ENCODE data around the gene NXN.
A peak's percentile ranks its signal among the peaks of the same experiment; 100 is the strongest.
"Not testable (repeated sequence)": the region's sequence is repeated elsewhere in the genome, so short reads cannot be mapped to it uniquely, and the experiment has no call there.

The NXN gene

DNA sequence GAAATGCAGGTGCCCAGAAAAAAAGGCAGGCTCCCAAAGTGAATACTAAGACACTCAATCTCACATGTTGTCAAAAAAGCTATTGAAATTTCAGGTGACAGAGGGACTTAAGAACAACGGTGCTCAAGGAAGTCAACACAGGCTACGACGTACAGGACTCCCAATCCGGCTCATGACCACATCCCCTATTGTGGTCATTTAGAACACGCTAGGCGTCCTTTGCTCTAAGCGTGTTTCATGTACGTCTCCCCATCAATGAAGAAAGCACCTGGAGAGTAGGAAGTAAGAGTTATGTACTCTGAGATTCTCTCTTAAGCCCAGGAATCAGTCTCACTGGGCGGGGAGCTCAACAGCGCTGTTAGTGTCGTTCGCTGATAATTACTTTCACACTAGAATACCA lies 103.3 kb downstream of the NXN start:
- no peak for DNase-seq (ENCODE audit: low read depth)
- H3K4me3 ChIP-seq (ENCODE audit: low read depth, low read length), result no peak overlapping the region

DNA sequence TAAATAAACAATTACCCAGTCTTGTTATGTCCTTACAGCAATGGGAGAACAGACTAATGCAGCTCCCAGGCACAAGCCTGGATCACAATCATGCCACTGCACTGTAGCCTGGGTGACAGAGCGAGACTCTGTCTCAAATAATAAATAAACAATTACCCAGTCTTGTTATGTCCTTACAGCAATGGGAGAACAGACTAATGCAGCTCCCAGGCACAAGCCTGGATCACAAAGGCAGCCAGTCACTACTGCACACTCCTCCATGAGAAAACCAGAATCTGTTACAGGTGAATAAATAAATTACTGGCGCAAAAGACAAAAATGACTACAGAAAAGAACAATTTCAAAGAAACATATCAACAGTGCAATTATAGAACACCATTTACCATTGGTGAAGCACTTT lies 105.0 kb downstream of the NXN start:
- H3K4me3 ChIP-seq (ENCODE audit: low read depth, low read length); DNase-seq (ENCODE audit: low read depth): not testable (repeated sequence)

DNA sequence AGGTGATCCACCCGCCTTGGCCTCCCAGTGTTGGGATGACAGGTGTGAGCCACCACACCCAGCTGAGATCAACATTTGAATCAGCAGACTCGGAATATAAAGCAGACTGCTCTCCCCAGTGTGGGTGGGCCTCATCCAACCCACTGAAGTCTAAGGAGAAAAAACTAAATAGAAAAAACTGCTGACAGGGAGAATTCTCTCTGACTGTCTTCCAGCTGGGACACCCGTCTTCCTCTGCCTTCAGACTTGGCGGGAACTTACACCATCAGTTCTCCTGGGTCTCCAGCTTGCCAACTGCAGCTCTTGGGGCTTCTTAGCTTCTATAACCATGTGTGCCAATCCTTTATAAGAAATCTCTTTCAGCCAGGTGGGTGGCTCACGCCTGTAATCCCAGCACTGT lies 106.7 kb downstream of the NXN start:
- no peak overlapping the region for H3K4me3 ChIP-seq (ENCODE audit: low read depth, low read length)
- no peak for DNase-seq (ENCODE audit: low read depth)

DNA sequence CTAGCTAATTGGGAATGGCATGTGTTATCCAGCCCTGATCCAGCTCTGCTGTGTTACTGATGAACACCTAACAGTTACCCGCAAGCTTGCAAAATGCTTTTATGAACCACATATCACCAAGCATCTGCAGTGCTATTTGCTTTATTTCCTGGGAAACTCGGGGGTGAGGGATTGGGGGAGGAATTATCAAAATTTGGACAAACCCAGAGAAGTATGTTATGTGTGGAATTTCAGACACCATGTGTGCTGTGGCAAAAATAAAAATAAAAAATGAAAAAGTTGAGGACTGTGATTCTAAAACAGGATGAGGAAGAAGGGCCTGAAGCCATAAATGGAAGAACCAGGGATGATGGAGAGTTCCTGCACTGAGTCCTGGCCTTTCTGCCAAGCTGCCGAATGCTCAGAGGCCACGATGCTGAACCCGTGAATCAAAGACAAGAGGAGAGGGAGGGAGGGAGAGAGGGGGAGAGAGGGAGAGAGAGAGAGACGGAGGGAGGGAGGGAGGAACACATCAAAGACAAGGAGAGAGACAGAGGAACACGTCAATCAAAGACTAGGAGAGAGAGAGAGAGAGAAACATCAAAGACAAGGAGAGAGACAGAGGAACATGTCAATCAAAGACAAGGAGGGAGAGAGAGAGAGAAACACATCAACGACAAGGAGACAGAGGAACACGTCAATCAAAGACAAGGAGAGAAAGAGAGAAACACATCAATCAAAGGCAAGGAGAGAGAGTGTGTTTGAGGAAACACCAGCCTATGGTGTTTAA lies 107.6 kb downstream of the NXN start:
- DNase-seq (ENCODE audit: low read depth), result no peak
- no peak overlapping the region for H3K4me3 ChIP-seq (ENCODE audit: low read depth, low read length)

DNA sequence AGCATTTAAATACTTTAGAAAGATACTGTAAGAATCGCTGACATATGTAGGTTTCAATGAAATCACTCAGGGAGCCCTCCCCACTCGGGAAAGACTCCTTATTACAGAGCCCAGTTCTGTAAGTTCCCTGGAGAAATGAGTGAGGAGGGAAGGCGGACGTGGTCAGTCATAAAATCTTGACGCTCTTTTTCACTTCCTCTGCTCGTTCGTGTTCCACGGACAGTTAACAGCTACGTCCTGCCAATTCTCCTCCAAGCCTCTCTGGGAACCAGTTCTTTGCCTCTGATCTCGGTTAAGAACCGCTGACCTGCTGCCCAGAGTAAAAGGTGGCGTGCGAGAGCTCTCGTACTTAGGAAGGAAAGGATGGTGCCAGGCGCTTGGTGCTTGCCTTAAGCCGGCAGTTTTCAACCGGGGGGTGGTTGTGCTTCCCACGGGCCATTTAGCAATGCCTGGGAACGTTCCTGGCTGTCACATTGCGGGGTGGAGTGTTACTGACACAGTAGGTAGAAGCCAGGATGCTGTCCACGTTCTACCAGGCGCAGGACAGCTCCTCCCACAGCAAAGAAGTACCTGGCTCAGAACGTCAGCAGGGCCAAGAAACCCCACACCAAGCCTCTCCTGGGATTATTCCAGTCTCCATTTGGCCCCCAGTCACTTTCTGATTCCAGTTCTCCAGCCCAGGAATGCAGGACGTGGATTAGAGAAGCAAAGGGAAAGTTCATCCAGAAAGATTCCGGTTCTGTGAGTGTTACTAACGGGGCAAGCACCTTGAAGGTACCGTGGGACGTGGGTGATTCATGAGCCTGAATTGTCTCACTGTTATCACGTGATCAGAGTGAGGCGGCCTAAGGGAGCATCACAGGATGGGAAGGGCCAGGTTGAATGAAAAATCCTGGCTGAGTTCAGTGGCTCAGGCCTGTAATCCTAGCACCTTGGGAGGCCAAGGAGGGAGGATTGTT lies 109.7 kb downstream of the NXN start:
- peak; percentile 83 for DNase-seq (ENCODE audit: low read depth)
- H3K4me3 ChIP-seq (ENCODE audit: low read depth, low read length), result peak overlapping the region; percentile 22

DNA sequence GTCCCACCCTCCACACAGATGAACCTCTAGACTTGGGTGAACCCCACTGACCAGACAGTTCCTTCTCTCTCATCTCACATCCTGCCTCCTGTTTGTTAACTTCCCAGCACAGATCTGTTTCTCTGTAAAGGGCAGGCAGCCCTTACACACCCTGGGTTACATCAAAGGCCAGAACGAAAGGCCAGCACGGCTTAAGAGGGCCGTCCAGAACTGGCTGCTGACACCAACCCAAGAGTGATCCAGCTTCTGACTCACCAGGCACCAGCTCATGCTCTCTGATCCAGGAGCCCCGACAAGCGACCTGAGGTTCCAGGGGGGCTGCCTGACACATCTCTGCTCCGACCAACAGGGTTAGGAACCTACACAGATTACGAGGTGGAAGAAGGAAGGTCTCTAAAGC lies 110.5 kb downstream of the NXN start:
- DNase-seq (ENCODE audit: low read depth), result peak; percentile 54
- peak overlapping the region; percentile 20 for H3K4me3 ChIP-seq (ENCODE audit: low read depth, low read length)

DNA sequence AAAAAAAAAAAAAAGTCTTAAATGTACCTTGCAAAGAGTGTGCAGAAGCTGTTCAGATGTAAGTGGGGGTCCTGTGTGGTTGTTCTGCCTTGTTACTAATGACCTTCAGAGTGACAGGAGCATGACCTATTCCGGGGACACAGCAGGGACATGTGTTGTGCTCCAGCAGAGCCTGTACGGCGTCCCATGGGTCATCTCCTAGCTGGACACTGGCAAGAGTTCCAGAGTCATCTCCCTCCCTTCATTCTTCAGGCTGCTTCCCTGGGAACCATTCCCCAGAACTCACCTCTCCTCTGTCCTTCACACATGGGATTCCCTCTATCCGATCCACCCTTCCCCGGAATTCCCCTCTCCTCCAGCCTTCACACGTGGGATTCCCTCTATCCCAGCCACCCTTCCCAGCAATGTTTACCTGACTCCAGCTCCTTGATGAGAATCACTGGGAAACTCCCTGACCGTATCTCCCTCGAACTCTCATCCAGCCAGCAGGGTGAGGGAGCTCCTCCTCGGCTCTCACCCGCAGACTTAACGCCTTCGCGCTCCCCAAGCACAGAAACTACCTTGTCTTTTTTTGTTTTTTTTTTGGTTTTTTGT lies 111.6 kb downstream of the NXN start:
- no peak overlapping the region for H3K4me3 ChIP-seq (ENCODE audit: low read depth, low read length)
- DNase-seq (ENCODE audit: low read depth), result no peak

DNA sequence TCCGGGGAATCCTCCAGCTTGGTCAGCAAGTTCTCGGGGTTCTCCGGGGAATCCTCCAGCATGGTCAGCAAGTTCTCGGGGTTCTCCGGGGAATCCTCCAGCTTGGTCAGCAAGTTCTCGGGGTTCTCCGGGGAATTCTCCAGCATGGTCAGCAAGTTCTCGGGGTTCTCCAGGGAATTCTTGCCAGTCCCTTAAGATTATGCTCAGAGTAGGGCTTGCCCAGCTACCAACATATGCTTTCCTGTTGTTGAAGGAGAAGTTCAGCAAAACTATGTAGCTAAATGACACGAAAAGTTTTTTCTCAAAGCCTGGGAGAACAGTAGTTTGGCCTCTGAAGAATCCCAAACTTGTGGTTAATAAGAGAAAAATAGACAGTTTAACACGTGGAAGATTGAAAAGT lies 112.3 kb downstream of the NXN start:
- not testable (repeated sequence) for H3K4me3 ChIP-seq (ENCODE audit: low read depth, low read length); DNase-seq (ENCODE audit: low read depth)

DNA sequence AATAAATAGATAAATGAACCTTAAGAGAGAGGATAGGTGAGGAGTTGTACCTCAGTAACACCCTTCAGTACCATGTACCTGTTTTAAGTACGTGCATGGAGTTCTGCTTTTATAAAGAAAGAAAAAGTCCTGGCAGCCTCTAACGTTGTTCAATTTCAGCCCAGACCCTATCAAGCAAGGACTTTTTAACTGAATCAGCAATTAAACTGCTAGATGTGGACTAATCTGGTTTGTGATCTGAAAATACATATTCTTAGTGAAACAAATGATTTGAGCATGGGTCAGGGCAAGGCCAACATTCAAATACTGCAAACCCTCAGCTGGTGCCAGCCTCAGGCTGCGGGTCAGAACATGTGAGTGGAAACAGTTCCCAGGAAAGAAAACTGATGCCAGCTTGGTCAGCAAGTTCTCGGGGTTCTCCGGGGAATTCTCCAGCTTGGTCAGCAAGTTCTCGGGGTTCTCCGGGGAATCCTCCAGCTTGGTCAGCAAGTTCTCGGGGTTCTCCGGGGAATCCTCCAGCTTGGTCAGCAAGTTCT lies 112.9 kb downstream of the NXN start:
- DNase-seq (ENCODE audit: low read depth), result no peak
- no peak overlapping the region for H3K4me3 ChIP-seq (ENCODE audit: low read depth, low read length)

DNA sequence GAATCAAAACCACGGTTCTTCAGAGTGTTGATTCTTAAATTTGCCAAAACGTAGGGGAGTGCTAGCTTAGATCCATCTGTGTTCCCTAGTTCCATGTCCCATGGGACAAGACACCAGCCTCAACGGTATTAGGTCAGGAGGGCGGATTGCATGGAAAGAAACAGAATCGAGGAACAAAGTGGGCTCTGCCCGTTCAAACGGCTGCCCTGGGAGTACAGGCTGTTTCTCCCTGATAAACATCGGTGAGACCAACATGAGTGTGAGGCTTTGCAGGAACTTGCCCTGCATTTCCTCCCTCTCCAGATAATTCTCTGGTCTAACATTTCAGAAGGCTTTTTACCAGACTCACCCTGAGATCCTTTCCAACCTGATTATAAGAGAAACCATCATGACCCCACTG lies 115.3 kb downstream of the NXN start:
- no peak overlapping the region for H3K4me3 ChIP-seq (ENCODE audit: low read depth, low read length)
- DNase-seq (ENCODE audit: low read depth), result no peak

DNA sequence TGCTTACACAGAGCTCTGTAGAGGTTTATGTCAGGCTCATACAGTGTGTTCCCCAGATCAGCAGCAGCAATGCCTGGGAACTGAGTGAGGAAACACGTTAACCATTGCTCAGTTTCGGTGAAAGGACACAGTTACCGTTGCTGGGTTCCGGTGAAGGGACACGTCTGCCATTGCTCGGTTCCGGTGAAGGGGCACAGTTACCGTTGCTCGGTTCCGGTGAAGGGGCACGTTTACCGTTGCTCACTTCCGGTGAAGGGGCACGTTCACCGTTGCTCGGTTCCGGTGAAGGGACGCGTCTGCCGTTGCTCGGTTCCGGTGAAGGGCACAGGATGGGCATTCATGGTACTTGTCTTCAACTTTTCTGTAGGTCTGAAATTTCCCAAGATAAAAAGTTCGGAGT lies 115.7 kb downstream of the NXN start:
- DNase-seq (ENCODE audit: low read depth), result no peak
- H3K4me3 ChIP-seq (ENCODE audit: low read depth, low read length), result no peak overlapping the region

DNA sequence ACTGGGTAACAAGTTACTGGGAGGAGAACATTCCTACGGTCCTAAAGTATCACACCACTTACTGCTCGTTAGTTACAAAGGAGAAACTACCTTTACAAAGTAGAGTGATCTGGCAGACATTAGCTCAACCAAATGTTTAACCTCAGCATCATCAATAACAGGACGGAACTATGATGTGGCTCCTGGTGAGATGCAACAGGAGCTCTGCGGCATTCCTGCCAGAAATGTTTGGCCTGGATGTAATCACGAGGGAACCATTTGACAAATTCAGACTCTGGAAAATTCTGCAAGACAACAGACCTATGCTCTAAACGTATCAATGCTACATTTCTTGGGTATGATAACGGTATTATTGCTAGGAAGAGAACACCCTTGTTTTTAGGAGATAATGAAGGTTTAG lies 117.0 kb downstream of the NXN start:
- no peak for DNase-seq (ENCODE audit: low read depth)
- no peak overlapping the region for H3K4me3 ChIP-seq (ENCODE audit: low read depth, low read length)

DNA sequence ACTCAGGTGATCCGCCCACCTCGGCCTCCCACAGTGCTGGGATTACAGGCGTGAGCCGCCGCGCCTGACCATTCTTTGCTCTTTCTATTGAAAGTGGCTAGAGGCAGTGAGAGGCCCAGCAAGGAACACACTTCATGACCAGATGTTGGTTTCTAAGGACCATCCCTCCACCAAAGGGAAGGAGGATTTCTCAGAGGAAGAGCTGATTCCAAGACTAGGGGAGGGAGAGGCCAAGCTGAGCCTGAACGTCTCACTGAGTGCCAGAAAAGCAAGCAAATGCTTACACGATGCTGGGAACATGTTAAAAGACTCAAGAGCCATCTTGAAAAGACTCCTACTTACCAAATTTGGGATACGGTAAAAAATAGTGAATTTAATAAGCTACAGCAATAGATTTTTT lies 118.2 kb downstream of the NXN start:
- H3K4me3 ChIP-seq (ENCODE audit: low read depth, low read length), result no peak overlapping the region
- DNase-seq (ENCODE audit: low read depth), result no peak

DNA sequence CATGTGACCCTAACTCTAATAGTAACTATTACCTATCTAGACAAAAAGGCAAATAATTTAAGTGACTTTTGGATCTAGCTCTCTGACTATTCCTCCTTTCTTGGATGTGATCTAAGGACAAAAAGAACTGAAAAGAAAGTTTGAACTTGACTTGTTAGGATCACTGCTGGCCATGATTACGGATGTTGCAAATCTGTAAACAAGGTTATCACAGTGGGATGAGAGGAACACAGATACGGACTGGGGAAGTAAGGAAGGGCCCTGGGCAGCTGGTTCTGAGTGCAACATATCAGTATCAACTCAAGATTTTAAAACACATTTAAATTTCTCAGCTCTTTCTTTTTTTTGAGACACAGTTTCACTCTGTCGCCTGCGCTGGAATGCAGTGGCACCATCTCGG lies 118.8 kb downstream of the NXN start:
- no peak for DNase-seq (ENCODE audit: low read depth)
- H3K4me3 ChIP-seq (ENCODE audit: low read depth, low read length), result no peak overlapping the region

DNA sequence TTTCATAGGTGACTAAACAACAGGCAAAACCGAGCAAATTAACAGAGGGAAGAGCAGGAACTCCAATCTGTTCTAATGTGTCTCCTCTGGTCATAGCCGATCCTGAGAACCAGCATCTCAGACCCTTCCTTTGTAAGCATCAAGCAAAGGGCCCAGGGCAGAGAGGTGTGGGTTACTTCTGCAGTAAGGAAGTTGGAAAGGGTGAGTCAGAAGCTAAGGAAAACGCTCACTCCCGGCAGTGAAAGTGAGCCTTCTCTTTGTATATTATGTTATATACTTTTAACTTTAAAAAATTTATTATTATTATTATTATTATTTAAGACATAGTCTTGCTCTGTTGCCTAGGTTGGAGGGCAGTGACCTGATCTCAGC lies 119.8 kb downstream of the NXN start:
- DNase-seq (ENCODE audit: low read depth), result no peak
- no peak overlapping the region for H3K4me3 ChIP-seq (ENCODE audit: low read depth, low read length)

DNA sequence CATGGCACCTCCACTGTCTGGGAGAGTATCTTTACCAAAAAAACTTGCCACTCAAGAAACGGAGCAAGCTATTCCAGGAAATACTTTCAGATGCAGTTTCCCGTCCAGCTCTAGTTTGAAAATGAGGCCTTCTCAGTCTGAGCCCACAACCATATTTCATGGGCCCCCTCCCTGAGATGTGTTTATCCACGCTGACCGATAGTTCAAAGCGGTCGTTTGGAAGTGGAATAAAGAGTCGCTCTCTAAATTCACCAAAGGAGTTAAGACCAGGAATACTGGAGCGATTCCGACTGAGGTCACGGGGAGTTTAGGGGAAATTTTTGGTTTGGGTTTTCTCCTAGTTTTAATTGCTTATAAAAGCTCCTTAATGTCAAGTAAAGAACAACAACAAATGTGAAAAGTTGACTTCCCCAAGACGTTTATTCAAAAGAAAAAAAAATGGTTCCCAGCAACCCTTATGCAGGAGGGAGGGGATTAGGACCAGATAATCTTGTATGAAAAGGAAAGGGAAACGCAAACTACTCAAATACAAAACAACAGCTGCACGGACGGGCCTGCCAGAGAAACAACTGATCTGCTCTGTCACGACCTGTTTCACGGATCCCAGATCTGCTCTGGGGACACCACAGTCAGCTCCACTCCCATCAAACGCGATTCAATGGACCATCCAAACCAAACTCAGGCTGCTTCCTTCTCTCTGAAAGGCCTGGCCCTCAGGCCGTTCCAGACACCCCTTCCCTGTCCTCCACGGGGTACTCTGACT lies 120.3 kb downstream of the NXN start:
- DNase-seq (ENCODE audit: low read depth), result no peak
- H3K4me3 ChIP-seq (ENCODE audit: low read depth, low read length), result no peak overlapping the region

DNA sequence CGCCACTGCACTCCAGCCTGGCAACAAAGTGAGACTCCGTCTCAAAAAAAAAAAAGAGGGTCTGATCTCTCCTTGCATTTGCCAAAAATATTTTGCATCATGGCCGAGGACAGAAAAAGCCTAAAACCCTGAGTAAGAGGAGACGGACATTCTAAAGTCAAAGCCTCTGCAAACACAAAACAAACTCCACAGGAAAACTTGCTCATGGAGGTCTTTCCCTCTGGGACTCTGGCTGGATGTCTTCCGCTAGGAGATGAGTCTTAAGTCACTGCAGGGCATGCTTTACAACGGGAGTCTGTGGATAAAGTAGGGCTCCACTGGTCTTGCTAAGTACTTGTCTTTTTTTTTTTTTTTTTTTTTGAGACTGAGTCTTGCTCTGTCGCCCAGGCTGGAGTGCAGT lies 123.4 kb downstream of the NXN start:
- DNase-seq (ENCODE audit: low read depth), result no peak
- no peak overlapping the region for H3K4me3 ChIP-seq (ENCODE audit: low read depth, low read length)

DNA sequence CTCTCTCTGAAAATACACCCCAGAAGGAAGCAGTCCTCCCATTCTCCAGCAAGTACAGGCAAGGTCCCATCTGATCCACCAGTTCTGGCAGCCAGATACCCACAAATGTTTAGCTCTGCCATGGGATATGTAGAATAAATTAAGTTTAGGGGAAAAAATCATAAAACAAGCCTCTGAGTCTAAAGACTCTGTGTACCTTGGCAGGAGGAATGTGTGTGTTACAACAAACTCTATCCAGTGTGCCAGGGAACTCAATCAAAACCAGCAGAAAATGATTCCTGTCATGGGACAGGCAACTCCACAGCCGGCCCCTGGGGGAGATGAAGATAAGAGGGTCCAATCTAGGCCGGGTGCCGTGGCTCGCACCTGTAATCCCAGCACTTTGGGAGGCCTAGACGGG lies 124.0 kb downstream of the NXN start:
- no peak for DNase-seq (ENCODE audit: low read depth)

DNA sequence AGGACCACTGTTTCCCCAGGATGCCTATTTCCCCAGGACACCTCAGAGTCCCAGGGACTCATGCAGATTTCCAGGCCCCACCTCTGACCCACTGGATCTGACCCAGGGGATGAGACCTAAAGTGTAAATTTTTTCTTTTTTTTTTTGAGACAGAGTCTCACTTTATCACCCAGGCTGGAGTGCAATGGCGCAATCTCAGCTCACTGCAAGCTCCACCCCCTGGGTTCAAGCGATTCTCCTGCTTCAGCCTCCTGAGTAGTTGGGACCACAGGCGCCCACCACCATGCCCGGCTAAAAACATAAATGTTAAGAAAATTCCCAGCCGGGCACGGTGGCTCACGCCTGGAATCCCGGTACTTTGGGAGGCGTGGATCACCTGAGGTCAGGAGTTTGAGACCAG lies 126.7 kb downstream of the NXN start:
- H3K4me3 ChIP-seq (ENCODE audit: low read depth, low read length); DNase-seq (ENCODE audit: low read depth): not testable (repeated sequence)

More for the DNA sequence above, 124.0 kb downstream of the NXN start:
- no peak overlapping the region for H3K4me3 ChIP-seq (ENCODE audit: low read depth, low read length)

Data from skeletal muscle cell (primary cell).